ENCODE measurements around the gene USP20. TPM values are rescaled to one million over a fixed set of nuclear protein-coding genes. Genes with fewer than 3 reads are reported as not detected.

The USP20 gene
- total RNA-seq, 2 experiments from 2014 or later, result 80.4 to 80.9 TPM

DNA sequence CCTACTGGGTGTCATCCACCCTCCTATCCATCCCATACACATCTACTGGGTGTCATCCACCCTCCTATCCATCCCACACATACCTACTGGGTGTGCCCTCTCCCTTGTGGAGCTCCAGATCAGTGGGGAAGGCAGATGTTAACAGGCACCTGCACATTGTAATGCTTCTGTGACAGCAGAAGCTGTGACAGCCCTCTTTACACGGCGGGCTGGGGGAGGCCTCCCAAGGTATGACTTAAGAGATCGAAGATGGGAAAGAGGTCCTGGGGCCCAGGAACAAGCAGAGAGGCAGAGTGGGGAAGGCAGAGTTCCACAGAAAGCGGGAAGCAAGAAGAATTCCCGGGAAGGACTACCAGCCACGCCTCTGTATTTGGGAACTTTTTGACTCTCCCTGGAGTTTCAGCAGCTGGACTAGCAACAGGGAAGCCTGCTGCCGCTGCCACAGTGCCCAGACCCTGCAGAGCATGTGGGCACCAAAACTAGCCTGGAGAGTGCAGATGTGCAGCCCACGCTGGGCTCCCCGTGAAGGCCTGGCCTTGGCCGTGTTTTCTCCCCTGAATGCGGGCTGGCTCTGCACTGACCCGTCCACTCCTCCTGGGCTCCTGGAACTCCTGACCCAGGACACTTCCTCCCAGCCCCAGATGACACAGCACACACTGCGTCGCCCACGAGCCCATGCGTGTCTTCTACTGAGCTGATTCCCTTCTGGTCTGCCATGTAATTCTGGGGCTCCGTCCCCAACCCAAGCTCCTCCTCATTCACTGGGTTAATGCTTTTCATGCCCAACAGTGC, 20.6 kb upstream of the USP20 start:
- Histone ChIP-seq H3K4me1 (ENCODE audit: insufficient read depth, low read length) (no peaks in the 10 kb centered on the region), H3K9me3 (ENCODE audit: control insufficient read depth in 1 of 2, insufficient read depth in 1 of 2, low read length in 2 of 2) (no peaks in the 10 kb centered on the region), H3K4me3 (ENCODE audit: low read length) (no peak overlapping the region), H3K36me3 (ENCODE audit: insufficient read depth, low read length) (peaks cover 78% of the 10 kb centered on the region), H3K27me3 (ENCODE audit: control insufficient read depth in 1 of 2, insufficient read depth in 2 of 2, low read length in 2 of 2) (no peaks in the 10 kb centered on the region), H3K27ac (ENCODE audit: low read depth in 1 of 2, low read length in 2 of 2) (no peak overlapping the region)
- H3K9me3 Mint-ChIP-seq, result no peaks in the 10 kb centered on the region
- peaks cover 81% of the 10 kb centered on the region for H3K36me3 Mint-ChIP-seq (ENCODE audit: low read depth)
- no peak for TF ChIP-seq CTCF (IDR thresholded peaks at IDR 0.05)
- H3K27me3 Mint-ChIP-seq, result no peaks in the 10 kb centered on the region
- ChIA-PET CTCF (no interaction called here), POLR2A (no interaction called here)
- no peak overlapping the region for H3K4me3 Mint-ChIP-seq
- H3K4me1 Mint-ChIP-seq (ENCODE audit: low read depth), result peaks cover 33% of the 10 kb centered on the region
- no peak for DNase-seq
- no peak for ATAC-seq (ENCODE audit: poor library complexity)
- intact Hi-C loops (cut with DNase I, micrococcal nuclease), result no loop called here
- peak overlapping the region; percentile 20 for H3K27ac Mint-ChIP-seq

DNA sequence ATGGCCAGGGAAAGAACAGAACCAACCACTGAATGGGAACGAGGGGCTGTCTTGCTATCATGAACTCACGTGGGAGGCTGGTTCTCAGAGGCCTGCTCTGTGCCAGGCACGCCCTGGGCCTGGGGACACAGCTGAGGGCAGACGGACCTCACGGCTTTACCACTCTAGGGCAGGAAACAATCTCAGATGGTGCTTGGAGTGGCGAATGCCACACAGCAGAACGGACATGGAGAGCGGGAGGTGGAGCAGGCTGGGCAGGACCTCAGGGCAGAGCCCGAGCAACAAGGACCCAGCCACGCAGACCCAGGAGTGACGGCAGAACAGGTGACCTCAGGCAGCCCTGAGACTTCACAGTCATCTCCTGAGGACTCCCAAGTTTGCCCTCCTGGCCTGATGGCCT, 20.0 kb upstream of the USP20 start:
- no peak for TF ChIP-seq CTCF (IDR thresholded peaks at IDR 0.05)
- DNase-seq (no peak), ATAC-seq (ENCODE audit: poor library complexity) (no peak)
- Mint-ChIP-seq H3K27ac (peak overlapping the region; percentile 20), H3K9me3 (no peaks in the 10 kb centered on the region), H3K27me3 (no peaks in the 10 kb centered on the region), H3K4me1 (ENCODE audit: low read depth) (peaks cover 33% of the 10 kb centered on the region), H3K4me3 (no peak overlapping the region), H3K36me3 (ENCODE audit: low read depth) (peaks cover 79% of the 10 kb centered on the region)
- intact Hi-C loops (cut with DNase I, micrococcal nuclease), result no loop called here
- Histone ChIP-seq H3K4me3 (ENCODE audit: low read length) (no peak overlapping the region), H3K27me3 (ENCODE audit: control insufficient read depth in 1 of 2, insufficient read depth in 2 of 2, low read length in 2 of 2) (no peaks in the 10 kb centered on the region), H3K9me3 (ENCODE audit: control insufficient read depth in 1 of 2, insufficient read depth in 1 of 2, low read length in 2 of 2) (no peaks in the 10 kb centered on the region), H3K27ac (ENCODE audit: low read depth in 1 of 2, low read length in 2 of 2) (no peak overlapping the region), H3K36me3 (ENCODE audit: insufficient read depth, low read length) (peaks cover 74% of the 10 kb centered on the region), H3K4me1 (ENCODE audit: insufficient read depth, low read length) (no peaks in the 10 kb centered on the region)
- CTCF ChIA-PET, result no interaction called here
- POLR2A ChIA-PET, result no interaction called here

DNA sequence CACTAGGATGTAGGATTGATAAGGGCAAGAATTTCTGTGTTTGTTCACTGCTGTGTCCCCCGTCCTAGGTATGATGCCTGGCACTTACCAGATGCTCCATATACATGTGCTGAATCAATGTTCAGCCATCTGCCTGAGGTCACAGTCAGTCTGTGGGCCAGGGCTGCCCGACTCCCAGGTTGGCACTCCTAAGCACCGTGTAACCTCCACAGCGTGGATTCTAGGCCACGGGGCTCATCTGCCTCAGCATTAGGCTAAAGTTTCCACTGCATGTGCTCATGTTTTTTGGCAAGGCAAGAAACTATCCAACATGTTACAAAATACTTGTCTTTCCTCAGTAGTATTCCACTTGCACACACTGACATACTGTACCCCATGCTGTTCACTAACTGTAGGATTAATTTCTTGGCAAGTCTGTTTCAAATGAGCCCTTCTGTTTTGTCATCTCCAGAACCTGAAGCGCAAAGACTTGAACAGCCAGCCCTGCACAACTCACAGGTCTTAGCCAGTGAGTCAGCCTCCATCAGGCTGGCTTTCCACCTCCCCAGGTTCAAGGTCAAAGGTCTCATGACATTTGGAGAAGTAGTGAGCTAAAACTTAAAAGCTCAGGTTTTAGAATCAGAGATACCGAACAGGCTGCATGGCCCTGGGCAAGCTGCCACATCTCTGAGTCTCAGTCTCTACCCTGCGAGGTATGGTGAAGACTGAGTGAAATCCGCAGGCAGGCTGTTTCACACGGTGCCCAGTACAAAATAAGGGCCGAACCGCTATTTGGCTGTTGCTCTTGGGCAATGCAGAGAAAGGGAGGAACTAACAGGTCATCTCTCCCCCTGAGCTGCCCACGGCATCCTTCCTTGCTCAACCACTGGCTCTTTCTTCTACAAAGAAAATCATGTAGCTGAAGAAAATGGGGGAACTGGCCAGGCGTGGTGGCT, 18.5 kb upstream of the USP20 start:
- H3K36me3 Mint-ChIP-seq (ENCODE audit: low read depth), result peaks cover 71% of the 10 kb centered on the region
- DNase-seq (no peak), ATAC-seq (ENCODE audit: poor library complexity) (no peak)
- H3K4me1 ChIP-seq (ENCODE audit: insufficient read depth, low read length), result no peaks in the 10 kb centered on the region
- no peak overlapping the region for H3K27ac ChIP-seq (ENCODE audit: low read depth in 1 of 2, low read length in 2 of 2)
- no peak overlapping the region for H3K27ac Mint-ChIP-seq
- H3K9me3 Mint-ChIP-seq, result no peaks in the 10 kb centered on the region
- H3K27me3 ChIP-seq (ENCODE audit: control insufficient read depth in 1 of 2, insufficient read depth in 2 of 2, low read length in 2 of 2), result no peaks in the 10 kb centered on the region
- H3K4me3 Mint-ChIP-seq, result no peak overlapping the region
- ChIA-PET POLR2A (no interaction called here), CTCF (no interaction called here)
- no peak for TF ChIP-seq CTCF (IDR thresholded peaks at IDR 0.05)
- peaks cover 27% of the 10 kb centered on the region for H3K4me1 Mint-ChIP-seq (ENCODE audit: low read depth)
- peaks cover 81% of the 10 kb centered on the region for H3K36me3 ChIP-seq (ENCODE audit: insufficient read depth, low read length)
- no peak overlapping the region for H3K4me3 ChIP-seq (ENCODE audit: low read length)
- intact Hi-C loops (cut with DNase I, micrococcal nuclease), result no loop called here
- H3K27me3 Mint-ChIP-seq, result no peaks in the 10 kb centered on the region
- H3K9me3 ChIP-seq (ENCODE audit: control insufficient read depth in 1 of 2, insufficient read depth in 1 of 2, low read length in 2 of 2), result no peaks in the 10 kb centered on the region
